RWPE1 (cell line): ENCODE data around the gene FAM174C.

Experiments used
- CTCF ChIA-PET: fragments of 350-600 bp; sonication (Branson Sonifier 250); formaldehyde crosslinking; extraction: SDS; loops from one replicate; lab custom pipeline; 2021; lab: Yijun Ruan, JAX
- POLR2A ChIA-PET: fragments of 400-600 bp; formaldehyde crosslinking; extraction: SDS; loops from one replicate; lab custom pipeline; 2020; ENCODE audit warnings: antibody characterized with exemption; ENCODE audit not compliant: low non-redundant PET; lab: Yijun Ruan, JAX
- DNase-seq: peaks from one replicate; pipeline ENCODE4 v3.0.0; 2012; ENCODE audit warnings: low spot score
- H3K27ac ChIP-seq: fragments of 450-650 bp; 2 replicates; pipeline ENCODE4 v1.5.1; 2017
- TF ChIP-seq, protein P1 (sequence below): fragments of 450-650 bp; conservative IDR thresholded peaks from 2 replicates; pipeline ENCODE4 v1.5.1; 2017; ENCODE audit warnings: low read depth, mild to moderate bottlenecking

The FAM174C gene

DNA sequence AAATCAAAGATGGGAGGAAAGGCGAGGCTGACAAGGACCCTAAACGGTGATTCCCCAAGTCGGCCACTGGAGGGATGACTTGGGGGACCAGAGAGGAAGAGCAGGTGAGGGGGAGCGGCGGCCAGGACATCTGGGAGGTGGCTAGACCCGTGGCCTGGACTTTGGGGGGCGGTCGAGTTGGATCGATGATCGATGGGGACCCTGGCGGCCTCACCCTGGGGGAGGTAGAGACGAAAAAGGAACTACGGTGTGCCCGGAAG is 13.9 kb upstream of the FAM174C start:
- ChIA-PET POLR2A (interaction anchor here (1.1 kb wide), 1 partner anchor 8 kb away, joined by 12 read pairs; no protein-coding TSS in a partner anchor), CTCF (interaction anchor here (0.6 to 10.3 kb wide), 2 partner anchors 17 to 160 kb away, joined by 3 to 116 read pairs; no protein-coding TSS in a partner anchor)
- no peak for DNase-seq
- H3K27ac ChIP-seq = peak overlapping the region; percentile 100
- TF ChIP-seq, protein P1, sequence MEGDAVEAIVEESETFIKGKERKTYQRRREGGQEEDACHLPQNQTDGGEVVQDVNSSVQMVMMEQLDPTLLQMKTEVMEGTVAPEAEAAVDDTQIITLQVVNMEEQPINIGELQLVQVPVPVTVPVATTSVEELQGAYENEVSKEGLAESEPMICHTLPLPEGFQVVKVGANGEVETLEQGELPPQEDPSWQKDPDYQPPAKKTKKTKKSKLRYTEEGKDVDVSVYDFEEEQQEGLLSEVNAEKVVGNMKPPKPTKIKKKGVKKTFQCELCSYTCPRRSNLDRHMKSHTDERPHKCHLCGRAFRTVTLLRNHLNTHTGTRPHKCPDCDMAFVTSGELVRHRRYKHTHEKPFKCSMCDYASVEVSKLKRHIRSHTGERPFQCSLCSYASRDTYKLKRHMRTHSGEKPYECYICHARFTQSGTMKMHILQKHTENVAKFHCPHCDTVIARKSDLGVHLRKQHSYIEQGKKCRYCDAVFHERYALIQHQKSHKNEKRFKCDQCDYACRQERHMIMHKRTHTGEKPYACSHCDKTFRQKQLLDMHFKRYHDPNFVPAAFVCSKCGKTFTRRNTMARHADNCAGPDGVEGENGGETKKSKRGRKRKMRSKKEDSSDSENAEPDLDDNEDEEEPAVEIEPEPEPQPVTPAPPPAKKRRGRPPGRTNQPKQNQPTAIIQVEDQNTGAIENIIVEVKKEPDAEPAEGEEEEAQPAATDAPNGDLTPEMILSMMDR = no peak

DNA sequence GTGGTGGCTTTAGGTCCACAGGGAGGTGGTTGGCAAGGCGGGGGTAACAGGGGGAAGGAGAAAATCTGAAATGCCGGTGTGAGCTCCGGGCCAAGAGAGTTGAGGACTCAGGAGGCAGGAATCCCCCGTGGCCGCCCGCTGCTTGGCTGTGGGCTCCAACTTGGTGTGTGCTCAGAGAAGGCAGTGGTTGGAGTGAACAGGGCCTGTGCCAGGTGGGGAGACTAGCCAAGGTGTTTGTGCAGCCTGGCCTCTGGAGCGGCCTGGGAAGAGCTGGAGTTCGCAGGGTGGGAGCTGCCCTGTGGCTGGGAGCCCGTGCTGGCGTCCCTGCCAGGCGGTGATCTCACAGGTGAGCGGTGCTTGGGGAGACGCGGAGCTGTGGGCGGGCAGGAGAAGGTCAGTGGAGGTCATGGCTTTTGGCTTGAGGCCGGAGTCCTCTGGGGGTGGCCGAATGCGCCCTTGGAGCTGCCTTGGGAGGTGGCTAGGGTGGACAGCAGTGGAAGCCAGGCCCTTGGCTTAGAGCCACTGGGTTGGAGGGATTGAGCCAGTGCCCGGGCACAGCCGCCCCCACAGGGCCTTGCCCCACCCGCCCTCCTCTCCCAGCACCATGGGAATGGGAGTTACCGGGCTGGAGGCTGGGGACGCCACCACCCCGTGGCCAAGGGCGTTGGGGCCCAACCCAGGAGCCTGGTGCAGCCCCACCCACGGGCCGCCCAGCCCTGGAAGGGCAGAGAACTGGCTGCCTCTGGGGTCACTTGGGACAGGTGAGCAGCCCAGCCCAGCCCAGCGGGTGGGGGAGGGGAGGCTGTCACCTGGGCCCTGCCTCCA is 13.3 kb upstream of the FAM174C start:
- CTCF ChIA-PET = interaction anchor here (0.6 to 10.3 kb wide), 2 partner anchors 17 to 161 kb away, joined by 3 to 116 read pairs; no protein-coding TSS in a partner anchor
- H3K27ac ChIP-seq = peak overlapping the region; percentile 100
- peak; percentile 60 for DNase-seq

DNA sequence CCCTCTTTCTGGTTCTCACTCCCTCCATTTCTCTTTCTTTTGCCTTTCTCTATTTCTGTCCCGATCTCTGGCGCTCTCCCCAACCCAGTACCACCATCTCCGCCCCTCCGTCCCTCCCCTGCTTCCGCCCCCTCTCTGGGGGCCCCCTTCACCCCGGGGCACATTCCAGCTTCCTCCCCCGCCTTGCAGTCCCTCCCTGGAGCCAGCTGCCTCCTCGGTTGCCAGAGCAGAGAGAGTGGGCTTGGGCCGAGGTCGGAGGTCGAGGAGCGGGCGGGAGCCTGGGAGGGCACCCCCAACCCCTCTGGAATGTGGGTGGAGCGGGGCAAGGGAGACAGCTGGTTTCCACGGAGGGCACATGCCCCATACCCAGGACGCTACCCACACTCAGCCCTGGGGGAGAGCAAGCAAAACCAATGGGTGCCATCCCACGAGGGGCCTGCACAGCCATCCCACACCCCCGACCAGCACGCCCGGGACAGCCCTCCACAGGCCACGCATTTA is 12.7 kb upstream of the FAM174C start:
- TF ChIP-seq, protein P1 = no peak
- ChIA-PET CTCF (interaction anchor here (0.6 to 10.3 kb wide), 2 partner anchors 18 to 31 kb away, joined by 3 to 116 read pairs; no protein-coding TSS in a partner anchor), POLR2A (interaction anchor here (0.5 to 1.1 kb wide), 2 partner anchors 10 to 182 kb away, joined by 5 to 12 read pairs; no protein-coding TSS in a partner anchor)
- DNase-seq = no peak
- H3K27ac ChIP-seq = peak overlapping the region; percentile 100

More for the DNA sequence above, 13.3 kb upstream of the FAM174C start:
- POLR2A ChIA-PET = interaction anchor here (0.6 to 1.1 kb wide), 2 partner anchors 9 to 116 kb away, joined by 3 to 12 read pairs; no protein-coding TSS in a partner anchor
- TF ChIP-seq, protein P1 = no peak

DNA sequence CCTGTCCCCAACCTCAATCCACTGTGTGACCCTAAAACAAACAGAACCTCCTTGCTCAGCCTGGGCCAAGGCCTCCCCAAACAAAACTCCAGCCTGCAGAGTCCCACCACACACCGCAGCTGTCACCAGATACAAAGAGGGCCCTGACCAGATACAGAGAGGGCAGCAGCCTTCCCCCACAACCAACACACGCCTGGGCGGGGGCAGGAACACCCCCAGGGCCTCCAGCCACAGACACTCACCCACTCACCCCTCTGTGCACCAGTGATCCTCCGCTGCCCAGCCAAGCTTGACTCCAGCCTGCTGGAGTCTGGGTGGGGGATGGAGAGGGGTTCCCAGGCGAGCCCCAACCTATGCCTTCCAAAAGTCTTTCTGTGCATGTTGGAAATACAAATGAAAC is 12.1 kb upstream of the FAM174C start:
- DNase-seq = no peak
- H3K27ac ChIP-seq = peak overlapping the region; percentile 100
- POLR2A ChIA-PET = interaction anchor here (0.5 kb wide), 1 partner anchor 181 kb away, joined by 5 read pairs; no protein-coding TSS in a partner anchor
- TF ChIP-seq, protein P1 = no peak
- CTCF ChIA-PET = interaction anchor here (0.6 to 10.3 kb wide), 2 partner anchors 18 to 31 kb away, joined by 3 to 116 read pairs; no protein-coding TSS in a partner anchor

DNA sequence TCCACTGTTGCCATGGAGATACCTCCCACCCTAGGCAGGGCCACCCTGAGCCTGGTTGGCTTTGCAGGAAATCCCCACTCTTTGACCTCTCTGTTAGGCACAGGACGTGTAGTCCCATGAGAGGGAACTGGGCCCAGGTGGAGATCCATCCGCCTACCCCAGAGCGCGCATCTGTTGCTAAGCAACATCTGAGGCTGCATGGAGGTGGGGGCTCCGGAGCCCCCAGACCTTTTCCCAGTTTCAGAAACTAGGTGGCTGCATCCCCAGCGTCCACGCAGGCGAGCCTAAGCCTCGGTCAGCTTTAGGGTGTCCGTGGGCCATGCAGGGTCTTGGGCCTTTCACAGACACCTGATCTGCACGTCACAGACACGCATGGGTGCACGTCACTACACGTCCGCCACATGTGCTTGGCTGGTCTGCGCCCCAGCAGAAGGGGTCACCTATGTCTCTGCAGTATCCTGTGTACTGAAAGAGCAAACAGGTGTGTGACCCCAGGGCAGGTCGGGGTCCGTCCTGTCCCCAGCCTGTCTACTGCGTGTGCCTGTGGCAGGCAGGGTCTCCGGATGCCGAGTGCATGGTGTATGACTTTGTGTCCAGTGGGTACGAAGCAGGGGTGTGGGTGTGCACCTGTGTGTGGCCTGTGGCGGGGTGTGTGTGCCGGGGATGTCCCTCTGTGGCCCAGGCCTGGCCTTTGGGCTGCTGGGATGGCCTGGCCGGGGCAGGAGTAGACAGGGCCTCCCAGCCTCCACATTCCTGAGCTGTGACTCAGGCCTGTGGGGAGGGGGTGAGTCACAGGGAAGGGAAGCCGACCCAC is 10.3 kb upstream of the FAM174C start:
- peak overlapping the region; percentile 100 for H3K27ac ChIP-seq
- peak; percentile 81 for DNase-seq

More for the DNA sequence above, 10.3 kb upstream of the FAM174C start:
- CTCF ChIA-PET = interaction anchor here (1.8 to 10.3 kb wide), 2 partner anchors 16 to 20 kb away, joined by 4 to 116 read pairs; no protein-coding TSS in a partner anchor
- POLR2A ChIA-PET = interaction anchor here (0.5 to 1.0 kb wide), 4 partner anchors 12 to 759 kb away, joined by 3 read pairs; partner anchors contain the start of gene ATP5F1D
- TF ChIP-seq, protein P1 = no peak
